Measurements from ENCODE around the gene KRT15. TPM values are rescaled to one million over a fixed set of nuclear protein-coding genes. Genes with fewer than 3 reads are reported as not detected.
"Not testable (repeated sequence)": the region's sequence is repeated elsewhere in the genome, so short reads cannot be mapped to it uniquely, and the experiment has no call there.

The KRT15 gene
- total RNA-seq, 1 experiment from 2014 or later: not detected

GRCh38 chr17:41545829-41546410, 27.2 kb upstream of the KRT15 start:
- in situ Hi-C loops (cut with HindIII; ENCODE audit: low sequenced_read_pairs): no loop called here
- no peak for DNase-seq (ENCODE audit: low spot score)

DNA sequence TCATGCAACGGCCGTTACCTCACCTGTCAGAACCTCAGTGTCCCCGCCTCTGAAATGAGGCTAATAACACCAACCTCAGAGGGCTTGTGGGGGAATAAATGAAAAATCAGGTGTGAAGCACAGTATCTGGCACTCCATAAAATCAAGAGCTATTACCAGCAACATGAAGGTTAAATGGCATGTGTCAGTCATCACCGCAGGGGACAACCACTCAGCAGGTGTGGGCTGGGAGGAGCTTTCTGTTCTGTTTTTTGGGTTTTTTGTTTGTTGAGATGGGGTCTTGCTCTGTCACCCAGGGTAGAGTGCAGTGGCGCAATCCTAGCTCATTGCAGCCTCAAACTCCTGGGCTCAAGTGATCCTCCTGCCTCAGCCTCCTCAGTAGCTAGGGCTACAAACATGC, 26.2 kb upstream of the KRT15 start:
- no peak for DNase-seq (ENCODE audit: low spot score)
- in situ Hi-C loops (cut with HindIII; ENCODE audit: low sequenced_read_pairs): no loop called here

- in situ Hi-C loops (cut with HindIII; ENCODE audit: low sequenced_read_pairs): no loop called here
- no peak for DNase-seq (ENCODE audit: low spot score)
Observed at GRCh38 chr17:41544491-41544892, 25.8 kb upstream of the KRT15 start.

DNA sequence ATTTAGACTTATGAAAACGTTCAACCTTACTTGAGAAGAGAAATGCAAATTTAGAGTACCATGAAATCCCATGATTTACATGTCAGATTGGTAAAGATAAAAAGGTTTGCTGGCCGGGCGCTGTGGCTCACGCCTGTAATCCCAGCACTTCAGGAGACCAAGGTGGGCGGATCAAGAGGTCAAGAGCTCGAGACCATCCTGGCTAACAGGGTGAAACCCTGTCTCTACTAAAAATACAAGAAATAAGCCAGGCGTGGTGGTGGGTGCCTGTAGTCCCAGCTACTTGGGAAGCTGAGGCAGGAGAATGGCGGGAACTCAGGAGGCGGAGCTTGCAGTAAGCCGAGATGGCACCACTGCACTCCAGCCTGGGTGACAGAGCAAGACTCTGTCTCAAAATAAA, 24.1 kb upstream of the KRT15 start:
- DNase-seq (ENCODE audit: low spot score); in situ Hi-C loops (cut with HindIII; ENCODE audit: low sequenced_read_pairs): not testable (repeated sequence)

- no peak for DNase-seq (ENCODE audit: low spot score)
- in situ Hi-C loops (cut with HindIII; ENCODE audit: low sequenced_read_pairs): no loop called here
Observed at GRCh38 chr17:41542357-41542756, 23.7 kb upstream of the KRT15 start.

GRCh38 chr17:41540921-41541625, 22.4 kb upstream of the KRT15 start:
- in situ Hi-C loops (cut with HindIII; ENCODE audit: low sequenced_read_pairs): no loop called here
- no peak for DNase-seq (ENCODE audit: low spot score)

DNA sequence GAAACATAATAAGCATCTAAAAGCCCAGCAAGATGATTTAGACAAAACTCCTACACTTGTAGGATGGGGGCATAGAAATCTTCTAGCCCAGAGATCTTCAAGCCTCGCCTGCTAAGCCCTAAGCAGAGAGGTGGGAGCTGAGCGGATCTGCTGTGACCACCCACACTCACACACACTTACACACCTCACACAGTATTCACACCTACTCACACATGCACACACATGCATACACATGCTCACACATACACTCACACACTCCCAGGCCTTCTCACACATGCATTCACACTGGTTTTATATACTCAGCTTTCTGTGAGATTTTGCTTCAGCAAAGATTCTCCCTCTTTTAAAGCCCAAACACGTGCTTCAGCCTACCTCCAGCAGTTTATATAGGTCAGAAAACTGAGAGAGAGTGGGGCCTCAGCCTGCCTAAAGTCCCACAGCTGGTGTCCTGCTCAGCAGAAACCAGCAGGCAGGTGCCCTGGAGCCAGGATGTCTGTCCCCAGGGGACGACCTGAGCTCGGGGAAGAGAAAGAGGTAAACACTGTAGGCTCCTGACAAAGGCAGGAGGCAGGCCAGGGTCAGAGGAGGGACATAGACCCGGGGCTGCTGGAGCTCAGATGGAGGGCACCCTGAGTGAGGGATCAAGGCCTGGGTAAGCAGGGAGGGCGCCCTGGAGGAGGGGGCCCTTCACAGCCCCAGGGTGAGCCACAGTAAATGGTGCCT, 21.4 kb upstream of the KRT15 start:
- DNase-seq (ENCODE audit: low spot score): no peak
- in situ Hi-C loops (cut with HindIII; ENCODE audit: low sequenced_read_pairs): no loop called here

- in situ Hi-C loops (cut with HindIII; ENCODE audit: low sequenced_read_pairs): no loop called here
- DNase-seq (ENCODE audit: low spot score): no peak
Observed at GRCh38 chr17:41539071-41539492, 20.4 kb upstream of the KRT15 start.

DNA sequence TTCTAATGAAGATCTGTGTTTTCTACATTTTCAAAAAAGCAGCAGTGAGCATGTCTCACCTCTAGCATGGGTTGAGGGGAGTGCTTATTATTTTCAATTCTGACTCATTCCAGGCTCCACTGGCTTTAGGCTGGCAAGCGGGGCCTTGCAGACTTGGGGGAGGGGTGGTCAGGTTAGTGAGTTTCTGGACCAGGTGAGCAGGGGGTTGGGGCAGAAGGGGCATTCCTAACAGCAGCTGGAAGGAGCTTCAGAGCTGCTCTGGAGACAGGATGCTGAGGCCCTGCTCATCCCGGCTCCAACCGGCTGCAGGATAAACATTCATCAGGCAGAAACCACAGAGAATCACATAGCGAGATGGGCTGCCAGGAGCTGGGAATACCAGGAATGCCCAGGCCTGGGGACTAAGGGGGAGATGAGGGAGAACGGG, 19.9 kb upstream of the KRT15 start:
- in situ Hi-C loops (cut with HindIII; ENCODE audit: low sequenced_read_pairs): no loop called here
- no peak for DNase-seq (ENCODE audit: low spot score)

DNA sequence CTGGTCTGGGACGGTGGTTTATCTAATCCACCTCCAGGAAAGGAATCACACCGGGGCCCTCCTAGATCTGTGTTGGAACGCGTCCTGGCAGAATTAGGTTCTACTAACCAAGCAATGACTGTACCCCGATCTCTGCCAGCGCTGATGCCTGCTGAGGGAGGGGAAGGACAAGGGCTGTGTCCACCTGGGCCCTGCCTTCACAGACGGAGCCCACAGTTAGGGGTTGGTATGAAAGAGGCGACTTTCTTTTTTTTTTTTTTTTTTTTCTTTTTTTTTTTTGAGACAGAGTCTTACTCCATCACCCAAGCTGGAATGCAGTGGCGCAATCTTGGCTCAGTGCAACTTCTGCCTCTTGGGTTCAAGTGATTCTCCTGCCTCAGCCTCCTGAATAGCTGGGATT, 19.3 kb upstream of the KRT15 start:
- in situ Hi-C loops (cut with HindIII; ENCODE audit: low sequenced_read_pairs): no loop called here
- no peak for DNase-seq (ENCODE audit: low spot score)

- DNase-seq (ENCODE audit: low spot score): no peak
- in situ Hi-C loops (cut with HindIII; ENCODE audit: low sequenced_read_pairs): no loop called here
Observed at GRCh38 chr17:41537614-41537954, 18.9 kb upstream of the KRT15 start.

- no peak for DNase-seq (ENCODE audit: low spot score)
- in situ Hi-C loops (cut with HindIII; ENCODE audit: low sequenced_read_pairs): no loop called here
Observed at GRCh38 chr17:41536741-41537613, 18.3 kb upstream of the KRT15 start.

- in situ Hi-C loops (cut with HindIII; ENCODE audit: low sequenced_read_pairs): no loop called here
- no peak for DNase-seq (ENCODE audit: low spot score)
Observed at GRCh38 chr17:41535764-41536481, 17.2 kb upstream of the KRT15 start.

GRCh38 chr17:41534899-41535546, 16.3 kb upstream of the KRT15 start:
- DNase-seq (ENCODE audit: low spot score): no peak
- in situ Hi-C loops (cut with HindIII; ENCODE audit: low sequenced_read_pairs): no loop called here

- no peak for DNase-seq (ENCODE audit: low spot score)
- in situ Hi-C loops (cut with HindIII; ENCODE audit: low sequenced_read_pairs): no loop called here
Observed at GRCh38 chr17:41533613-41534012, 14.9 kb upstream of the KRT15 start.

DNA sequence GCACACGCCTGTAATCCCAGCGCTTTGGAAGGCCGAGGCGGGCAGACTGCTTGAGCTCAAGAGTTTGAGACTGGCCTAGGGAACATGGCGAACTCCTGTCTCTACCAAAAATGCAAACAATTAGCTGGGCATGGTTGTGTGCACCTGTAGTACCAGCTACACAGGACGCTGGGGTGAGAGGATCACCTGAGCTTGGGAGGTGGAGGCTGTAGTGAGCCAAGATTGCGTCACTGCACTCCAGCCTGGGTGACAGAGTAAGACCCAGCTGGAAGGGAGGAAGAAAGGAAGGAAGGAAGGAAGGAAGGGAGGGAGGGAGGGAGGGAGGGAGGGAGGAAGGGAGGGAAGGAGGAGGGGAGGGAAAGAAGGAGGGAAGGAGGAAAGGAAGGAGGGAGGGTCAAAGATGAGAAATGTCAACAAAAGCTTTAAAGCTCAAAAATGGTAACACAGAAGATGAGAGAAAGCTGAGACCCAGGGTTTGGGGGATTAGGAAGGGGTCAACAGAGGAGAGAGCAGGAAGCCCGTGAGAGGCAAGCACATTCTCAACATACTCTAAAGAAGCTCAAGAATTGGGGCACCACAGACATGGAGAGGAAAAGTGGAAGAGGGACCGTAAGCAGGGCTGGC, 14.4 kb upstream of the KRT15 start:
- DNase-seq (ENCODE audit: low spot score): no peak
- in situ Hi-C loops (cut with HindIII; ENCODE audit: low sequenced_read_pairs): no loop called here

DNA sequence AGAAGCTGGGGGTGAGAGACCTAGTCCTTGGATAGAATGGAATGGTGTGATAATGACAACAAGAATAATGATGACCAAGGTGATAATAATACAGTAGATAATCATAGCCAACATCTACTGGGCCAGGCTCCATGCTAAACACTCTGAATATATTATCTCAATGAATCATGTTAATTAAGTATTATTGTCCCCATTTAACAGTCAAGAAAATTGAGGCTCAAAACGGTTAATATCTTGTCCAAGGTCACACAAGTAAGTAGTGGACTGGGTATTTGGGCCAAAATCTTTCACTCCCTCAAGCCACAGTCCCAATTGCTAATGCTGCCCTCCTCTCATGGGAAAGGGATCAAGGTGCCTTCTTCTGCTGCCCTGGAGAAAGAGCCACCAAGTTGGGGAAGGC, 13.3 kb upstream of the KRT15 start:
- in situ Hi-C loops (cut with HindIII; ENCODE audit: low sequenced_read_pairs): no loop called here
- no peak for DNase-seq (ENCODE audit: low spot score)
